ENCODE results near the gene CDH23.

DNA sequence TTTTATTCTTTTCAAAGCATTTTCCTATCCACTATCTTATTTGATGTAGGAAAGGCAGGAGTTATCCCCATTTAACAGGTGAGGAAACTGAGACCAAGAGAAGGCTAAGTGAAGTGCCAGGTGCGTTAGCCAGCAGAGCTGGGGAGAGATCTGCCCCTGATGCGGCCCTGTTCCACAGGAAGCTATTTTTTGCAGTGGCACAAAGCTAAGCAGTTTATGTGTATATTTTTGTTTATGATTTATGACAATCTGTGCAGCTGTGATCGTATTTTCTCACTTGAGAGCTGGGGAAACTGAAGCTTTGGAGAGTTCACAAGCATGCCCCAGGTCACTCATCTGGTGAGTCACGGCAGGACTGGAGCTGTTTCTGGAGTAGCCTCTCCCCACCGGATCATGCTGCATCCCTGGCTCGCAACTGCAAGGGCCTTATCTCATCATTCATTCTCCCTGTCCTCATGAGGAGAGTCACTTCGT, 38.9 kb upstream of the CDH23 start:
- TF ChIP-seq, protein P1, sequence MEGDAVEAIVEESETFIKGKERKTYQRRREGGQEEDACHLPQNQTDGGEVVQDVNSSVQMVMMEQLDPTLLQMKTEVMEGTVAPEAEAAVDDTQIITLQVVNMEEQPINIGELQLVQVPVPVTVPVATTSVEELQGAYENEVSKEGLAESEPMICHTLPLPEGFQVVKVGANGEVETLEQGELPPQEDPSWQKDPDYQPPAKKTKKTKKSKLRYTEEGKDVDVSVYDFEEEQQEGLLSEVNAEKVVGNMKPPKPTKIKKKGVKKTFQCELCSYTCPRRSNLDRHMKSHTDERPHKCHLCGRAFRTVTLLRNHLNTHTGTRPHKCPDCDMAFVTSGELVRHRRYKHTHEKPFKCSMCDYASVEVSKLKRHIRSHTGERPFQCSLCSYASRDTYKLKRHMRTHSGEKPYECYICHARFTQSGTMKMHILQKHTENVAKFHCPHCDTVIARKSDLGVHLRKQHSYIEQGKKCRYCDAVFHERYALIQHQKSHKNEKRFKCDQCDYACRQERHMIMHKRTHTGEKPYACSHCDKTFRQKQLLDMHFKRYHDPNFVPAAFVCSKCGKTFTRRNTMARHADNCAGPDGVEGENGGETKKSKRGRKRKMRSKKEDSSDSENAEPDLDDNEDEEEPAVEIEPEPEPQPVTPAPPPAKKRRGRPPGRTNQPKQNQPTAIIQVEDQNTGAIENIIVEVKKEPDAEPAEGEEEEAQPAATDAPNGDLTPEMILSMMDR (IDR thresholded peaks at IDR 0.05) = no peak
- no peak for TF ChIP-seq POLR2A (IDR thresholded peaks at IDR 0.05)

All from uterus (tissue), 2 donors.